Testis (tissue), 2 donors: ENCODE data around the gene CACNA1D.

Source experiments
- POLR2A ChIP-seq: fragments of 450-650 bp; IDR thresholded peaks from one replicate; pipeline ENCODE4 v1.6.1; 2017; ENCODE audit warnings: antibody characterized with exemption, mild to moderate bottlenecking, moderate library complexity
- TF ChIP-seq, protein P1 (sequence below), 3 experiments: fragments of 450-650 bp in 2 of 3; fragments of 200-600 bp in 1 of 3; sonication (generic) in 1 of 3; IDR thresholded peaks; one replicate each; pipeline ENCODE4 v1.5.1; 2016 to 2019; ENCODE audit warnings: antibody characterized with exemption in 3 of 3, mild to moderate bottlenecking in 2 of 3, moderate library complexity in 1 of 3

DNA sequence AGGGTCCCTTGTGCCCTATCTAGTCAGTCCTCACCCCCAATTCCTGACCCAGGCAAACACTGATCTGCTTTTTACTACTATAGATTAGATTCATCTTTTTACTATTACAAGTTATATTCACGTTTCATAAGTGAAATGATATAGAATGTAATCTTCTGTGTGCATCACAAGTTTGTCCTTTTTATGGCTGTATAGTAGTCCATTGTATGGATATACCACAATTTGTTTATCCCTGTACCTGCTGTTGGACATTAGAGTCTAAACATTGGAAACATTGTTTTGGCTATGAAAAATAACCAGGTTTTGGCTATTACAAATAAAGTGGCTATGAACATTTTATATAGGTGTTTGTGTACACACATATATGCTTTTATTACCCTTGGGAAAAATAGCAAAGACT lies 112.4 kb downstream of the CACNA1D start:
- TF ChIP-seq POLR2A = no peak
- TF ChIP-seq, protein P1, sequence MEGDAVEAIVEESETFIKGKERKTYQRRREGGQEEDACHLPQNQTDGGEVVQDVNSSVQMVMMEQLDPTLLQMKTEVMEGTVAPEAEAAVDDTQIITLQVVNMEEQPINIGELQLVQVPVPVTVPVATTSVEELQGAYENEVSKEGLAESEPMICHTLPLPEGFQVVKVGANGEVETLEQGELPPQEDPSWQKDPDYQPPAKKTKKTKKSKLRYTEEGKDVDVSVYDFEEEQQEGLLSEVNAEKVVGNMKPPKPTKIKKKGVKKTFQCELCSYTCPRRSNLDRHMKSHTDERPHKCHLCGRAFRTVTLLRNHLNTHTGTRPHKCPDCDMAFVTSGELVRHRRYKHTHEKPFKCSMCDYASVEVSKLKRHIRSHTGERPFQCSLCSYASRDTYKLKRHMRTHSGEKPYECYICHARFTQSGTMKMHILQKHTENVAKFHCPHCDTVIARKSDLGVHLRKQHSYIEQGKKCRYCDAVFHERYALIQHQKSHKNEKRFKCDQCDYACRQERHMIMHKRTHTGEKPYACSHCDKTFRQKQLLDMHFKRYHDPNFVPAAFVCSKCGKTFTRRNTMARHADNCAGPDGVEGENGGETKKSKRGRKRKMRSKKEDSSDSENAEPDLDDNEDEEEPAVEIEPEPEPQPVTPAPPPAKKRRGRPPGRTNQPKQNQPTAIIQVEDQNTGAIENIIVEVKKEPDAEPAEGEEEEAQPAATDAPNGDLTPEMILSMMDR (IDR thresholded peaks at IDR 0.05) = no peak
